Adrenal gland (tissue), 19 donors: ENCODE measurements around the gene THG1L. TPM values are rescaled to one million over a fixed set of nuclear protein-coding genes. Genes with fewer than 3 reads are reported as not detected.
"Not testable (repeated sequence)": the region's sequence is repeated elsewhere in the genome, so short reads cannot be mapped to it uniquely, and the experiment has no call there.

Experiments
- DNase-seq, 7 donors: peaks; one replicate each; pipeline ENCODE4 v3.0.0-alpha.2; 2019 to 2020
- H3K27ac ChIP-seq, 5 donors: fragments of 200-600 bp; sonication (generic) in 4 of 5; 1 replicate in 3 of 5; 2 replicates in 2 of 5; pipeline versions ENCODE4 v1.5.1 to v1.8.0; 2016 to 2020; ENCODE audit warnings: mild to moderate bottlenecking in 1 of 5
- H3K27me3 ChIP-seq: fragments of 200-600 bp; 2 replicates; pipeline ENCODE4 v1.8.0; 2021
- H3K36me3 ChIP-seq, 2 donors: fragments of 200-600 bp; replicated peaks in 1 of 2; 1 replicate in 1 of 2; 2 replicates in 1 of 2; pipeline versions ENCODE4 v1.5.1 to v1.8.0; 2018 to 2022
- H3K4me1 ChIP-seq, 2 donors: fragments of 200-600 bp; replicated peaks in 1 of 2; 1 replicate in 1 of 2; 2 replicates in 1 of 2; pipeline versions ENCODE4 v1.5.1 to v1.8.0; 2018 to 2021
- H3K4me3 ChIP-seq, 4 donors: fragments of 200-600 bp; sonication (generic) in 3 of 4; one replicate each; pipeline ENCODE4 v1.5.1; 2016 to 2018
- H3K9me3 ChIP-seq, 3 donors: fragments of 200-600 bp; sonication (generic) in 1 of 3; replicated peaks in 1 of 3; 1 replicate in 2 of 3; 2 replicates in 1 of 3; pipeline versions ENCODE4 v1.5.1 to v1.8.0; 2016 to 2021
- POLR2A ChIP-seq, 2 donors: fragments of 450-650 bp; IDR thresholded peaks; one replicate each; pipeline ENCODE4 v1.6.1; 2017; ENCODE audit warnings: antibody characterized with exemption in 2 of 2, mild to moderate bottlenecking in 2 of 2, moderate library complexity in 1 of 2
- WGBS, 4 donors: extraction: QIAGEN DNeasy Blood & Tissue Kit in 2 of 4; methylation state at CpG; one replicate each; pipeline versions ENCODE4 v1.1.5 to v1.1.7; 2013 to 2017; 5-methylcytosine and 5-hydroxymethylcytosine counted together
- intact Hi-C, 2 donors: fragments of 100-400 bp; cut with DNase I; formaldehyde crosslinking; loops; one replicate each; pipeline versions ENCODE4 v1.14.1 to v1.15.0; 2022 to 2023
- long read RNA-seq, 10 donors: library from polyadenylated mRNA in 3 of 10; unstranded in 2 of 10; stranded (forward) in 1 of 10; transcript quantifications; one replicate each; pipeline ENCODE4 v2.0.0 and lab custom pipeline, GENCODE V29; 2021 to 2026
- polyA plus RNA-seq, 3 donors: library from polyadenylated mRNA; stranded (reverse); fragments of 200-250 nt in 2 of 3; fragments of 350-450 nt in 1 of 3; fragmentation: Illumina TruSeq in 1 of 3; extraction: RNeasy Lipid Tissue Mini Kit (QIAGEN cat#74804) in 1 of 3; gene quantifications; one replicate each; pipeline ENCODE4 v1.2.3, GENCODE V29; 2013 to 2014
- total RNA-seq, 9 donors: library from RNA; depleted of rRNA in 4 of 9; stranded (reverse); fragments of >200 nt in 4 of 9; fragments of 120-200 nt in 1 of 9; fragmentation: NEBNext Ultra II Directional in 1 of 9; extraction: Animal tissue kit (Norgen Biotek cat#: 25700) in 1 of 9; gene quantifications; one replicate each; pipeline versions ENCODE4 v1.1.0 to v1.2.4, GENCODE V29; 2013 to 2023
- TF ChIP-seq, protein P1 (sequence below), 6 experiments: fragments of 450-650 bp in 4 of 6; fragments of 200-600 bp in 2 of 6; sonication (generic) in 1 of 6; IDR thresholded peaks; 1 replicate in 5 of 6; 2 replicates in 1 of 6; pipeline versions ENCODE4 v1.5.1 to v1.8.0; 2016 to 2021; ENCODE audit warnings: antibody characterized with exemption in 6 of 6, mild to moderate bottlenecking in 2 of 6, moderate library complexity in 1 of 6
- donor health status: healthy with polysubstance abuse.
- donor health status: Bipolar disorder and iron deficiency.
- donor health status: DM: yes; HTN: yes; CAD: no.
- donor health status: DM: no; HTN: no; CAD: no.
- donor health status: DM: no; HTN: no; CAD: no.
- donor health status: DM: yes; HTN: yes; CAD: no.

Gene THG1L
- total RNA-seq (10 to 100 TPM in 7 of 9 donors, 1 to 10 TPM in 2; 8.7 to 27.0 (median 16.8) TPM), polyA plus RNA-seq (10 to 100 TPM; 12.5 to 26.4 (median 21.1) TPM)
- long read RNA-seq, donor 1, transcript THG1L-201 (6 exons, 3,107 nt): major isoform, 7 of 12 reads
- long read RNA-seq, donor 1, partial matches to known transcripts: 5 of 12 reads
- long read RNA-seq, donor 1, other reads (novel, unspliced or antisense): 0 of 12 reads
- long read RNA-seq, donor 2, transcript THG1L-201 (6 exons, 3,107 nt): major isoform, 6 of 6 reads
- long read RNA-seq, donor 2, partial matches to known transcripts: 0 of 6 reads
- long read RNA-seq, donor 2, other reads (novel, unspliced or antisense): 0 of 6 reads
- long read RNA-seq, donor 3, partial matches to known transcripts: 0 of 1 reads
- long read RNA-seq, donor 3, other reads (novel, unspliced or antisense): 0 of 1 reads
- long read RNA-seq, donor 4, transcript THG1L-201 (6 exons, 3,107 nt): major isoform, 13 of 15 reads
- long read RNA-seq, donor 4, partial matches to known transcripts: 0 of 15 reads
- long read RNA-seq, donor 4, other reads (novel, unspliced or antisense): 1 of 15 reads
- long read RNA-seq, donor 5, transcript THG1L-201 (6 exons, 3,107 nt): major isoform, 18 of 21 reads
- long read RNA-seq, donor 5, partial matches to known transcripts: 0 of 21 reads
- long read RNA-seq, donor 5, other reads (novel, unspliced or antisense): 2 of 21 reads
- long read RNA-seq, donor 6, transcript THG1L-201 (6 exons, 3,107 nt): major isoform, 13 of 15 reads
- long read RNA-seq, donor 6, partial matches to known transcripts: 0 of 15 reads
- long read RNA-seq, donor 6, other reads (novel, unspliced or antisense): 2 of 15 reads
- long read RNA-seq, donor 7, partial matches to known transcripts: 0 of 2 reads
- long read RNA-seq, donor 7, other reads (novel, unspliced or antisense): 0 of 2 reads
- long read RNA-seq, donor 8, transcript THG1L-201 (6 exons, 3,107 nt): major isoform, 15 of 15 reads
- long read RNA-seq, donor 8, partial matches to known transcripts: 0 of 15 reads
- long read RNA-seq, donor 8, other reads (novel, unspliced or antisense): 0 of 15 reads
- long read RNA-seq, donor 9, transcript THG1L-201 (6 exons, 3,107 nt): major isoform, 10 of 10 reads
- long read RNA-seq, donor 9, partial matches to known transcripts: 0 of 10 reads
- long read RNA-seq, donor 9, other reads (novel, unspliced or antisense): 0 of 10 reads
- long read RNA-seq, donor 10, partial matches to known transcripts: 0 of 1 reads
- long read RNA-seq, donor 10, other reads (novel, unspliced or antisense): 0 of 1 reads

DNA sequence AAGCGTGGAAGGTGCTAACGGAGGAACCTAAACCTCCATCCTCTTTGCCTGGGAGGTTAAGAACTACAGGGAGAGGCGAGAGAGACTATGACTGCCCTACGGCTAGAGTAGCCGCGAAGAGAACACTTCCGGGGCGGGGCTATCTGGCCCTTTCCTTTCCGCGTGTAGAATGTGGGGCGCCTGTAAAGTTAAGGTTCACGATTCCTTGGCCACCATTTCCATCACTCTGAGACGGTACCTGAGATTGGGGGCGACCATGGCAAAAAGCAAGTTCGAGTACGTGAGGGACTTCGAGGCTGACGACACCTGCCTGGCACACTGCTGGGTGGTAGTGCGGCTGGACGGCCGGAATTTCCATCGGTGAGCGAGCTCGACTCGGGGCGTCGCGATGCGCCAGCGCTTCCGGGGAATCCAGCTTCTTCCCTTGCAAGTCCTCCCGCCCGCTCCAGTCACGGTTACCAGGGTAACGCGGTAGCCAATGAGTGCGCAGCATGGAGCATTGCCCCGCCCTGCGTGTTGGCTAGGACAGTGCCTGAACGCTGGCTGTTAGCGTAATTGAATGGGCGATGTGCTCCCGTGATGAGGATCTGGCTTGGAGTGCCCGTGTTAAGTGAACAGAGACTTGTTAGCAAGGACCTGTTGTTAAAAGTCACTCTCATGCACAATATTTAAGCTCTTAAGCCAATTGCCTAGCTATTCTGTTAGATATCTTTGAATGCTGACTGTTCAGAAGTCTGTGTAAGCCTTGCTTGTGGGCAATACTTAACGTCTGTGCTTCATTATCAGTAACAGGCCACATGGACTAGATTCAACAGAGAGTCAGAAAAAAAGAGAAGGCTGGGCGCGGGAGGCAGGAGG lies at the start of gene THG1L:
Gene THG1L (plus strand): TSS at position 149 of the 858 bp plus-strand sequence. CDS start 21 bp downstream, at position 170.
- Histone ChIP-seq H3K9me3 (no peaks in the 10 kb centered on the region), H3K27me3 (no peaks in the 10 kb centered on the region), H3K4me1 (no peaks in the 10 kb centered on the region), H3K27ac (peak within 1 kb of the TSS; percentile 77 to 98 (median 93)), H3K36me3 (peaks cover 0 to 22% of the 10 kb centered on the region in 2 donors), H3K4me3 (peak within 1 kb of the TSS; percentile 26 to 64 (median 42))
- TF ChIP-seq POLR2A (IDR thresholded peaks at IDR 0.05): peak; percentile 65 to 86
- TF ChIP-seq, protein P1, sequence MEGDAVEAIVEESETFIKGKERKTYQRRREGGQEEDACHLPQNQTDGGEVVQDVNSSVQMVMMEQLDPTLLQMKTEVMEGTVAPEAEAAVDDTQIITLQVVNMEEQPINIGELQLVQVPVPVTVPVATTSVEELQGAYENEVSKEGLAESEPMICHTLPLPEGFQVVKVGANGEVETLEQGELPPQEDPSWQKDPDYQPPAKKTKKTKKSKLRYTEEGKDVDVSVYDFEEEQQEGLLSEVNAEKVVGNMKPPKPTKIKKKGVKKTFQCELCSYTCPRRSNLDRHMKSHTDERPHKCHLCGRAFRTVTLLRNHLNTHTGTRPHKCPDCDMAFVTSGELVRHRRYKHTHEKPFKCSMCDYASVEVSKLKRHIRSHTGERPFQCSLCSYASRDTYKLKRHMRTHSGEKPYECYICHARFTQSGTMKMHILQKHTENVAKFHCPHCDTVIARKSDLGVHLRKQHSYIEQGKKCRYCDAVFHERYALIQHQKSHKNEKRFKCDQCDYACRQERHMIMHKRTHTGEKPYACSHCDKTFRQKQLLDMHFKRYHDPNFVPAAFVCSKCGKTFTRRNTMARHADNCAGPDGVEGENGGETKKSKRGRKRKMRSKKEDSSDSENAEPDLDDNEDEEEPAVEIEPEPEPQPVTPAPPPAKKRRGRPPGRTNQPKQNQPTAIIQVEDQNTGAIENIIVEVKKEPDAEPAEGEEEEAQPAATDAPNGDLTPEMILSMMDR (IDR thresholded peaks at IDR 0.05): no peak
- DNase-seq: peak; percentile 99 to 100 (median 99)
- intact Hi-C loops: no loop called here
- 1% methylated on average over 19 to 47 of the region's 47 CpGs for WGBS, 4 donors

DNA sequence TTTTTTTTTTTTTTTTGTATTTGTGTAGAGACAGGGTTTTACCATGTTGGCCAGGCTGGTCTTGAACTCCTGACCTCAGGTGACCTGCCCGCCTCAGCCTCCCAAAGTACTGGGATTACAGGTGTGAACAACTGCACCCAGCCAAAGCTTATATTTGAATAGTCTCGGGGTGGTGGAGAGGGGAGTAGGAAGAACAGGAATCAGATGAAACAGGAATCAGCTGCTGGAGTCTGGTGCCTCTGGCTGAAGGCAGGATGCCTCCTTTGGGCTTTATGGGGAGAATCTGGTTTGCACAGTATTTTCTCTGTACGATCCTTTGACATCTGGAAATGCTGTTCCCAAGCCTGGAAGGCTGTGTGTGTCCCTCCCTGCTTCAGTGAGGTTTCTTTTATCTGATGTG lies 49.0 kb upstream of the THG1L start:
- 52 to 77% (median 58%) methylated on average over 3 of the region's 3 CpGs for WGBS, 4 donors
- Histone ChIP-seq H3K4me1 (no peaks in the 10 kb centered on the region), H3K9me3 (no peaks in the 10 kb centered on the region), H3K27ac (no peak overlapping the region), H3K27me3 (no peaks in the 10 kb centered on the region), H3K36me3 (no peaks in the 10 kb centered on the region), H3K4me3 (no peak overlapping the region)
- DNase-seq: no peak
- intact Hi-C loops: no loop called here
- no peak for TF ChIP-seq POLR2A (IDR thresholded peaks at IDR 0.05)
- TF ChIP-seq, protein P1 (IDR thresholded peaks at IDR 0.05): no peak

DNA sequence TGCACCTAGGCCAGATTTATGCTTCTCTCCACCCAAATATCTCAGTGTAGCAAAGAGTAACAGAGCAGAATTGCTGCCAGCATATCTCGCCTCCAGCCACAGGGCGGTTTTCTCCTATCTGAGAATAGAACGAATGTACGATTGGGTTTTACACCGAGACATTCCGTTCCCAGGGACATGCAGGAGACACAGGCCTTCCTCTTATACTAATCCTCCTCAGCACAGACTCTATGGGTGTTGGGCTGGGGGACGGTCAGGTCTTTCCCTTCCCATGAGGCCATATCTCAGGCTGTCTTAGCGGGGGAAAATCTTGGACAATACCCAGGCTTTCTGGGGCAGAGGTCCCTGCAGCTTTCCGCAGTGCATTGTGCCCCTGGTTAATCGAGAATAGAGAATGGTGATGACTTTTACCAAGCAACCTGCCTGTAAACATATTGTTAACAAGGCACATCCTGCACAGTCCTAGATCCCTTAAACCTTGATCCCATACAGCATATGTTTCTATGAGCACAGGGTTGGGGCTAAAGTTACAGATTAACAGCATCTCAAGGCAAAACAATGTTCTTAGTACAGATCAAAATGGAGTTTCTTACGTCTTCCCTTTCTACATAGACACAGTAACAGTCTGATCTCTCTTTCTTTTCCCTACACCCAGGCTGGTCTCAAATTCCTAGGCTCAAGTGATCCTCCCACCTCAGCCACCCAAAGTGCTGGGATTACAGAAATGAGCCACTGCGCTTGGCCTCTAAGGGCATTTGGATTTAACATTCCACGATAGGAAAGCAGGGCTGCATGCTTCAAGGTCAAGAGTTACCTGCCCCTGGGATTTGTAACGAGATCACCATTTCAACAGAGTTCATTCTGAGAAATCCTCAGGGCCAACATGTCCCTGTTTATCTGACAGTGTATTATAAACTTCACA lies 44.7 kb upstream of the THG1L start:
- intact Hi-C loops, H3K4me3 ChIP-seq, H3K4me1 ChIP-seq, H3K27ac ChIP-seq, DNase-seq, H3K36me3 ChIP-seq, H3K27me3 ChIP-seq, H3K9me3 ChIP-seq: not testable (repeated sequence)
- WGBS, 4 donors: 76 to 83% (median 77%) methylated on average over 10 to 14 of the region's 14 CpGs
